A549 (cell line): ENCODE measurements around the gene METTL27.
"Not testable (repeated sequence)": the region's sequence is repeated elsewhere in the genome, so short reads cannot be mapped to it uniquely, and the experiment has no call there.

ENCODE experiments used
- CTCF ChIP-seq: fragments of >200 bp; sonication (Bioruptor Twin); formaldehyde crosslinking; IDR thresholded peaks from 3 replicates; pipeline ENCODE4 v1.5.1; 2016
- MAZ ChIP-seq: fragments of 150-350 bp; IDR thresholded peaks from 2 replicates; pipeline ENCODE4 v1.6.1; 2014; ENCODE audit warnings: antibody characterized with exemption, low read depth, low read length, borderline replicate concordance
- MYC ChIP-seq: IDR thresholded peaks from 2 replicates; pipeline ENCODE4 v1.6.1; 2012; ENCODE audit warnings: mild to moderate bottlenecking, inconsistent platforms, low read length, improper control_type of control experiment, borderline replicate concordance
- POLR2A ChIP-seq: IDR thresholded peaks from 2 replicates; pipeline ENCODE4 v1.6.1; 2012; ENCODE audit warnings: mild to moderate bottlenecking, low read length
- RAD21 ChIP-seq, 2 experiments: fragments of >200 bp in 1 of 2; sonication (Bioruptor Twin) in 1 of 2; formaldehyde crosslinking in 1 of 2; IDR thresholded peaks in 1 of 2; conservative IDR thresholded peaks in 1 of 2; 2 replicates in 1 of 2; 3 replicates in 1 of 2; pipeline ENCODE4 v1.6.1; 2012 to 2018; ENCODE audit warnings: inconsistent platforms in 1 of 2

GRCh38 chr7:73837167-73837566 lies 5.1 kb downstream of the METTL27 start:
- TF ChIP-seq CTCF; POLR2A; MAZ; MYC; RAD21 (conservative IDR thresholded peaks at IDR 0.05 in 1 of 2, IDR thresholded peaks at IDR 0.05 in 1 of 2): not testable (repeated sequence)
